Endothelial cell (in vitro differentiated cells): ENCODE measurements around the gene FBXO33. TPM values are rescaled to one million over a fixed set of nuclear protein-coding genes. Genes with fewer than 3 reads are reported as not detected.

Experiments used
- DNase-seq: peaks from one replicate; pipeline ENCODE4 v3.0.0; 2021; ENCODE audit warnings: low spot score
- H3K27ac Mint-ChIP-seq: one replicate; pipeline ENCODE4 v1.8.0; 2021; ENCODE audit warnings: mixed read lengths, inconsistent platforms; ENCODE audit not compliant: unreplicated experiment
- H3K27me3 Mint-ChIP-seq: one replicate; pipeline ENCODE4 v1.8.0; 2021; ENCODE audit warnings: mild to moderate bottlenecking, moderate library complexity, mixed read lengths, inconsistent platforms; ENCODE audit not compliant: unreplicated experiment
- H3K36me3 Mint-ChIP-seq: one replicate; pipeline ENCODE4 v1.8.0; 2021; ENCODE audit warnings: mild to moderate bottlenecking, low read depth, mixed read lengths, inconsistent platforms; ENCODE audit not compliant: unreplicated experiment
- H3K4me1 Mint-ChIP-seq: one replicate; pipeline ENCODE4 v1.8.0; 2021; ENCODE audit warnings: mild to moderate bottlenecking, mixed read lengths, inconsistent platforms; ENCODE audit not compliant: unreplicated experiment
- H3K4me3 Mint-ChIP-seq: one replicate; pipeline ENCODE4 v1.8.0; 2021; ENCODE audit warnings: mild to moderate bottlenecking, mixed read lengths, inconsistent platforms; ENCODE audit not compliant: unreplicated experiment
- H3K9me3 Mint-ChIP-seq: one replicate; pipeline ENCODE4 v1.8.0; 2021; ENCODE audit warnings: mixed read lengths, inconsistent platforms; ENCODE audit not compliant: unreplicated experiment
- CTCF ChIP-seq: fragments of 200-600 bp; sonication (generic); IDR thresholded peaks from one replicate; pipeline ENCODE4 v1.5.0; 2021; ENCODE audit warnings: antibody characterized with exemption; ENCODE audit not compliant: unreplicated experiment
- total RNA-seq: library from RNA; stranded (reverse); fragmentation: NEBNext Ultra II Directional; extraction: Animal tissue kit (Norgen Biotek cat#: 25700); gene quantifications from one replicate; pipeline ENCODE4 v1.2.1, GENCODE V29; 2021; ENCODE audit not compliant: unreplicated experiment

FBXO33 gene
- total RNA-seq, 1 donor from 2014 or later: 11.9 TPM

GRCh38 chr14:39432619-39433451 is 602 bp upstream of the FBXO33 start:
- Mint-ChIP-seq H3K4me3 (peak overlapping the region; percentile 99), H3K36me3 (peaks cover 3% of the 10 kb centered on the region), H3K9me3 (no peaks in the 10 kb centered on the region), H3K4me1 (peaks cover 24% of the 10 kb centered on the region), H3K27me3 (peaks cover 12% of the 10 kb centered on the region), H3K27ac (peak overlapping the region; percentile 48)
- TF ChIP-seq CTCF: no peak
- peak; percentile 80 for DNase-seq

- H3K36me3 Mint-ChIP-seq: peaks cover 3% of the 10 kb centered on the region
- no peaks in the 10 kb centered on the region for H3K9me3 Mint-ChIP-seq
- TF ChIP-seq CTCF: no peak
- H3K4me1 Mint-ChIP-seq: peaks cover 30% of the 10 kb centered on the region
- peak; percentile 58 for DNase-seq
- peaks cover 12% of the 10 kb centered on the region for H3K27me3 Mint-ChIP-seq
- peak overlapping the region; percentile 100 for H3K27ac Mint-ChIP-seq
- peak overlapping the region; percentile 99 for H3K4me3 Mint-ChIP-seq
These were observed 636 bp downstream of the FBXO33 start for GRCh38 chr14:39431416-39432178.

GRCh38 chr14:39430762-39431415 is 1.3 kb downstream of the FBXO33 start:
- H3K4me1 Mint-ChIP-seq: peaks cover 35% of the 10 kb centered on the region
- DNase-seq: no peak
- no peaks in the 10 kb centered on the region for H3K9me3 Mint-ChIP-seq
- peak overlapping the region; percentile 98 for H3K4me3 Mint-ChIP-seq
- no peak for TF ChIP-seq CTCF
- peaks cover 3% of the 10 kb centered on the region for H3K36me3 Mint-ChIP-seq
- H3K27ac Mint-ChIP-seq: peak overlapping the region; percentile 91
- peaks cover 12% of the 10 kb centered on the region for H3K27me3 Mint-ChIP-seq

GRCh38 chr14:39428118-39428517 is 4.1 kb downstream of the FBXO33 start:
- no peak for TF ChIP-seq CTCF
- no peaks in the 10 kb centered on the region for H3K9me3 Mint-ChIP-seq
- peaks cover 12% of the 10 kb centered on the region for H3K27me3 Mint-ChIP-seq
- no peak overlapping the region for H3K27ac Mint-ChIP-seq
- H3K36me3 Mint-ChIP-seq: peaks cover 3% of the 10 kb centered on the region
- peaks cover 35% of the 10 kb centered on the region for H3K4me1 Mint-ChIP-seq
- no peak overlapping the region for H3K4me3 Mint-ChIP-seq
- DNase-seq: no peak
